T-cell (primary cell): ENCODE measurements around the gene WNK1. TPM values are rescaled to one million over a fixed set of nuclear protein-coding genes. Genes with fewer than 3 reads are reported as not detected.
"Not testable (repeated sequence)": the region's sequence is repeated elsewhere in the genome, so short reads cannot be mapped to it uniquely, and the experiment has no call there.

ENCODE experiments used
- ATAC-seq, 4 experiments: fragments of 200-7000 bp in 3 of 4; fragments of 150-1000 bp in 1 of 4; cut with Tn5 transposase; replicated peaks in 1 of 4; 1 replicate in 3 of 4; 2 replicates in 1 of 4; pipeline ENCODE4 v1.10.0; 2021; ENCODE audit warnings: moderate library complexity in 3 of 4, mild to moderate bottlenecking in 2 of 4, moderate number of reproducible peaks in 1 of 4
- CTCF ChIA-PET, 2 donors: fragments of 300-600 bp; sonication (Branson Sonifier 250); formaldehyde crosslinking; loops; one replicate each; lab custom pipeline; 2022; ENCODE audit warnings: antibody characterized with exemption in 2 of 2; lab: Charles Lee
- POLR2A ChIA-PET, 2 donors: fragments of 300-600 bp; sonication (Branson Sonifier 250); formaldehyde crosslinking; loops; one replicate each; lab custom pipeline; 2022; ENCODE audit warnings: antibody characterized with exemption in 2 of 2; lab: Charles Lee
- DNase-seq, 35 experiments: peaks; one replicate each; pipeline versions ENCODE4 v3.0.0 to v3.0.0-alpha.2; 2013 to 2023
- H3K27ac ChIP-seq: one replicate; pipeline ENCODE4 v1.5.1; 2013; ENCODE audit warnings: low read length
- H3K27me3 ChIP-seq, 2 experiments: replicated peaks in 1 of 2; 1 replicate in 1 of 2; 2 replicates in 1 of 2; pipeline versions ENCODE4 v1.6.1 to v1.7.0; 2013; ENCODE audit warnings: low read length in 1 of 2, mixed read lengths in 1 of 2; ENCODE audit not compliant: control insufficient read depth in 2 of 2, insufficient read depth in 2 of 2; ENCODE audit errors: extremely low read depth in 1 of 2
- H3K36me3 ChIP-seq, 2 donors: 1 replicate in 1 of 2; 2 replicates in 1 of 2; pipeline versions ENCODE4 v1.6.1 to v1.7.0; 2013; ENCODE audit warnings: low read length in 1 of 2; ENCODE audit not compliant: control insufficient read depth in 2 of 2, insufficient read depth in 1 of 2; ENCODE audit errors: extremely low read depth in 1 of 2
- H3K4me1 ChIP-seq, 2 experiments: 1 replicate in 1 of 2; 2 replicates in 1 of 2; pipeline versions ENCODE4 v1.6.1 to v1.7.0; 2013; ENCODE audit warnings: low read length in 2 of 2, mixed read lengths in 1 of 2; ENCODE audit not compliant: insufficient read depth in 2 of 2, control insufficient read depth in 1 of 2; ENCODE audit errors: extremely low read depth in 1 of 2
- H3K4me3 ChIP-seq, 2 donors: 1 replicate in 1 of 2; 2 replicates in 1 of 2; pipeline versions ENCODE4 v1.5.1 to v1.7.0; 2013; ENCODE audit warnings: mild to moderate bottlenecking in 2 of 2, low read length in 1 of 2, moderate library complexity in 1 of 2; ENCODE audit not compliant: control insufficient read depth in 1 of 2; ENCODE audit errors: extremely low read depth in 1 of 2
- H3K9me3 ChIP-seq: 2 replicates; pipeline ENCODE4 v1.7.0; 2013
- H3K27ac Mint-ChIP-seq, 2 donors: one replicate each; pipeline ENCODE4 v1.8.0; 2020 to 2021; ENCODE audit warnings: mild to moderate bottlenecking in 2 of 2, mixed read lengths in 2 of 2
- H3K27me3 Mint-ChIP-seq, 2 donors: one replicate each; pipeline ENCODE4 v1.8.0; 2021 to 2022; ENCODE audit warnings: mixed read lengths in 2 of 2
- H3K36me3 Mint-ChIP-seq: one replicate; pipeline ENCODE4 v1.8.0; 2021; ENCODE audit warnings: mixed read lengths
- H3K4me1 Mint-ChIP-seq, 3 donors: one replicate each; pipeline ENCODE4 v1.8.0; 2020 to 2022; ENCODE audit warnings: mixed read lengths in 3 of 3, mild to moderate bottlenecking in 1 of 3
- H3K4me3 Mint-ChIP-seq, 3 donors: one replicate each; pipeline ENCODE4 v1.8.0; 2020 to 2022; ENCODE audit warnings: mild to moderate bottlenecking in 3 of 3, mixed read lengths in 3 of 3, moderate library complexity in 3 of 3
- H3K9me3 Mint-ChIP-seq, 3 donors: one replicate each; pipeline ENCODE4 v1.8.0; 2020 to 2022; ENCODE audit warnings: mixed read lengths in 3 of 3
- WGBS: methylation state at CpG from one replicate; pipeline ENCODE4 v1.1.5; 2013; ENCODE audit warnings: missing lambda C conversion rate; ENCODE audit not compliant: insufficient coverage; 5-methylcytosine and 5-hydroxymethylcytosine counted together
- total RNA-seq, 35 experiments: library from RNA in 6 of 35; stranded (reverse) in 6 of 35; fragments of 120-200 nt in 1 of 35; gene quantifications; one replicate each; pipeline versions ENCODE4 v1.2.1 to v1.2.4 and lab custom pipeline; 2013 to 2026

WNK1 gene
- total RNA-seq, 5 donors from 2014 or later (not counting 1 experiment from before 2014, with no cell fraction given) = 168 to 287 (median 179) TPM

DNA sequence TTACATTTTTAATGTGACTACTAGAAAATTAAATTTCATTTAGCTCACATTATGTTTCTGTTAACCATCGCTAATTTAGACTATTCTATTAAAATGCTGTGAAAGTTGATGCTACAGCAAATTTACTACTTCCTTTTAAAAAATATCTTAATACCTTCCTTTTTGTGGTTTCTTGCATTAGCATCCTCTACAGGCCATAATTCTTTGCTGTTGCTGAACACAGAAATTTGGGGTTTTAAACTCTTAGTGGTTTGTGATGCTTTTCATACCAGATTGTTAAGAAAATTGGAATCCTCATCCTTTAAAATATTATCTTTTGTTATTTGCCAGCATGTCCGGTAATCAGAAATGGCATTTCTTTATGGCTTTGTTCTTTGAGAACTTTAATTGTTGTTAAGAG lies 18.1 kb downstream of the WNK1 start:
- Histone ChIP-seq H3K9me3 (no peaks in the 10 kb centered on the region), H3K4me3 (no peak overlapping the region), H3K27ac (no peak overlapping the region), H3K36me3 (no peaks in the 10 kb centered on the region), H3K27me3 (no peaks in the 10 kb centered on the region), H3K4me1 (peaks cover 22 to 37% of the 10 kb centered on the region in 2 experiments)
- POLR2A ChIA-PET = interaction anchor here in 1 of 2 donors (0.7 kb wide), 1 partner anchor 9 kb away, joined by 3 read pairs; no protein-coding TSS in a partner anchor
- ATAC-seq (peak in 1 of 4 experiments; percentile 52), DNase-seq (no peak)
- Mint-ChIP-seq H3K36me3 (peaks cover 2% of the 10 kb centered on the region), H3K27me3 (no peaks in the 10 kb centered on the region), H3K27ac (peak overlapping the region; percentile 5 to 44), H3K4me3 (no peak overlapping the region), H3K4me1 (peaks cover 80 to 87% (median 84%) of the 10 kb centered on the region in 3 donors), H3K9me3 (no peaks in the 10 kb centered on the region)
- CTCF ChIA-PET = interaction anchor here (0.5 to 1.2 kb wide), 5 partner anchors 20 to 107 kb away, joined by 3 to 4 read pairs (median 3); partner anchors contain the start of gene NINJ2 (in 1 of the 2)
- no CpG with 5 or more reads among the region's 2 CpGs for WGBS

DNA sequence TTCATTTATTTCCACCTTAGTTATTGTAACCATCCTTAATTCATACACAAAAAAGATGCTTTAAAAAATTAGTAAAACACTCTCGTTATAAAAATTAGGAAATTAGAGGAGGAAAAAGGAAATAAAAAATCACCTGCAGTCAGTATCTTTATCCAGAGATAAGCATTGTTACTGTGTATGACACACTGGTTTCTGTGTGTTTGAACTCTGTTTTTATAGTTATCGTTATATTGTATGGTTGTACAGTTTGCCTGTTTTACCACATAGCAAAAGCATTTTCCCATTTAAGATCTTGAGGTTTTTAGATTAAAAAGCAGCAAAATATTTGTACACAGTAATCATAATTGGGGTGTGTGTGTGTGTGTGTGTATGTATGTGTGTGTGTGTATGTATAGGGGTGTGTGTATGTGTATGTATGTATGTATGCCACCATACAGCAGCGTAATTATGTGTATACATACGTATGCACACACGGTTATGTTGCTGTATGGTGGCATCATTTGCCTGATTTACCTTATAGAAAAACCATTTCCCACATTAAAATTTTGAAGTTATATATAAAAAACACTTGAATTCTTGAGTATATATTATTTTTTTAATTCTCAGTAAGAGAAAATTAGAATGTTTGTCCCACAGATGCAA lies 19.8 kb downstream of the WNK1 start:
- no peak overlapping the region for H3K27ac ChIP-seq
- H3K27ac Mint-ChIP-seq = peak overlapping the region; percentile 34 to 81
- peaks cover 22 to 36% of the 10 kb centered on the region in 2 experiments for H3K4me1 ChIP-seq
- no peaks in the 10 kb centered on the region for H3K27me3 ChIP-seq
- no peak for ATAC-seq
- no peaks in the 10 kb centered on the region for H3K9me3 ChIP-seq
- peaks cover 5% of the 10 kb centered on the region for H3K36me3 Mint-ChIP-seq
- no peaks in the 10 kb centered on the region for H3K9me3 Mint-ChIP-seq
- no peaks in the 10 kb centered on the region for H3K36me3 ChIP-seq
- no peak overlapping the region for H3K4me3 ChIP-seq
- no peak for DNase-seq
- ChIA-PET CTCF (interaction anchor here in 1 of 2 donors (0.9 to 1.3 kb wide), 4 partner anchors 14 to 42 kb away, joined by 3 to 6 read pairs (median 4); no protein-coding TSS in a partner anchor), POLR2A (interaction anchor here (0.6 to 0.8 kb wide), 2 partner anchors 15 to 17 kb away, joined by 3 read pairs; no protein-coding TSS in a partner anchor)
- H3K4me3 Mint-ChIP-seq = no peak overlapping the region
- no peaks in the 10 kb centered on the region for H3K27me3 Mint-ChIP-seq
- peaks cover 89 to 94% (median 91%) of the 10 kb centered on the region in 3 donors for H3K4me1 Mint-ChIP-seq
- no CpG with 5 or more reads among the region's 5 CpGs for WGBS

DNA sequence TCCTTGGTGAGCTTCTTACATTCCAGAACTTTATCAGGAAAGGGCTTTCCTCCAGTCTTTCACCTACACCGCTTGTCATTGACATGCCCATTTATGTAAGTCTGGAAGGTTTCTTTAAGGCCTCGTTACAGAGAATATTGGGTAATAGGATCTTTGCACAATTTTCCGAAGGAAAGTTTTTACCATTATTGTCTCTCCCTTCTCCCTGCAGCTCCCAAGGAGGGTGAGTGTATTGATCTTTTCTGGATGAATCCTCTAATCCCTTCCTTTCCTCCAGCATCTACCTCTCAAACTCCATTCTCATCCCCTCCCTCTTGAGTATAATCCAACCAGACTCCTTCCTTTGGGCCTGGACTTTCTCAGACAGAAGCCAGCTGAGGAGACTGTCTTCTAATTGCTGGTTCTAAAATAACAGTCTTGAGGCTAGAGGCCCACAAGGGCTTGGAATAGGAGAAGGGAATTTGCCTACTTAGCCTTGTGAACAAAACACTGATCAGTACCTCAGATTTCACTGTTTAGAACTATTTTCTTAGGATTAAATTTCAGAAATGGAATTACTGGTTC lies 21.8 kb downstream of the WNK1 start:
- ATAC-seq (no peak), DNase-seq (no peak)
- Histone ChIP-seq H3K27me3 (no peaks in the 10 kb centered on the region), H3K4me1 (peaks cover 22 to 38% of the 10 kb centered on the region in 2 experiments), H3K27ac (peak overlapping the region; percentile 39), H3K4me3 (no peak overlapping the region), H3K9me3 (no peaks in the 10 kb centered on the region), H3K36me3 (no peaks in the 10 kb centered on the region)
- CTCF ChIA-PET = interaction anchor here in 1 of 2 donors (1.4 kb wide), 1 partner anchor 16 kb away, joined by 4 read pairs; no protein-coding TSS in a partner anchor
- Mint-ChIP-seq H3K36me3 (peaks cover 3% of the 10 kb centered on the region), H3K27me3 (no peaks in the 10 kb centered on the region), H3K27ac (peak overlapping the region; percentile 81), H3K4me1 (peaks cover 87 to 94% (median 90%) of the 10 kb centered on the region in 3 donors), H3K9me3 (no peaks in the 10 kb centered on the region), H3K4me3 (peak overlapping the region in 1 of 3 donors; percentile 6)
- WGBS = no CpG with 5 or more reads among the region's 3 CpGs
- POLR2A ChIA-PET = interaction anchor here in 1 of 2 donors (0.6 kb wide), 1 partner anchor 109 kb away, joined by 5 read pairs; no protein-coding TSS in a partner anchor

DNA sequence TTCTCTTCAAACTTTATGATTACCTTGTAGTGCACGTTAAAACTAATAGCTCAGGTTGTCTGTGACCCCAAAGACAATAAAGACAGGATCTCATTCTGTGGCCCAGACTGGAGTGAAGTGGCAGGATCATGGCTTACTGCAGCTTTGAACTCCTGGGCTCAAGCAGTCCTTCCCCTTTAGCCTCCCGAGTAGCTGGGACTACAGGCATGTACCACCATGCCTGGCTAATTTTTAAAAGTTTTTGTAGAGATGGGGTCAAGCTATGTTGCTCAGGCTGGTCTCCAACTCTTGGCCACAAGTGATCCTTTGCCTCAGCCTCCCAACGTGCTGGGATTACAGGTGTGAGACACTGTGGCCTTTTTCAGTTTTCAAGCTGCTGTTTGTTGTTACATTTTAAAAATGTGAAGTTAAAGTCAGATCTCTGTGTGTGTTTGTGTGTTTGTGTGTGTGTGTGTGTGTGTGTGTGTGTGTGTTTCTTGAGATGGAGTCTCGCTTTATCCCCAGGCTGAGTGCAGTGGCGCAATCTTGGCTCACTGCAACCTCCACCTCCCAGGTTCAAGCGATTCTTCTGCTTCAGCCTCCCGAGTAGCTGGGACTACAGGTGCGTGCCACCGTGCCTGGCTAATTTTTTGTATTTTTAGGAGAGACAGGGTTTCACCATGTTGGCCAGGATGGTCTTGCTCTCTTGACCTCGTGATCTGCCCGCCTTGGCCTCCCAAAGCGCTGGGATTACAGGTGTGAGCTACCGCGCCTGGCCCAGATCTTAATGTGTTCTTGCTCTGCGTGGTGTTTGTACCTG lies 23.8 kb downstream of the WNK1 start:
- peak overlapping the region; percentile 13 for H3K27ac ChIP-seq

DNA sequence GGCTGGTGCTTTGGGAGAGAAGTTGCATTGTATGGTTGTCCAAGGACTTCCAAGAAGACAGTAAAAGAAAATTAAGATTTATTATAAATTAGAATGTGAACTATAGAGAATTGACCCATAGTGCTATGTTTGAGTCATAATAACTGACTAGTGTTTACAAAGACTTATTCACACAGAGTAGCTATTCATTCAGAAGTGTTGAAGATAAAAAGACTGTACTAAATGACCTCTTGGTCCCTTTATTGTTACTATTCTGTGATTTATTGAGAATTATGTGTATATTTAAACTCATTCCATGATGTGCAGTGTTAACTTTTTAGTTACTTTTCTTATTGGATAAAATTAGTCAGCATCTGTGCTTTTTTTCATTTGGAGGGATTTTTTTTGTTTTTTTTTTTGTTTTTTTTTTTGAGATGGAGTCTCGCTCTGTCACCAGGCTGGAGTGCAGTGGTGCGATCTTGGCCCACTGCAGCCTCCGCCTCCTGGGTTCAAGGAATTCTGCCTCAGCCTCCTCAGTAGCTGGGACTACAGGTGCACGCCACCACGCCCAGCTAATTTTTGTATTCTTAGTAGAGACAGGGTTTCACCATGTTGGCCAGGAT lies 24.5 kb downstream of the WNK1 start:
- WGBS = 83% methylated on average over 3 of the region's 5 CpGs
- ChIA-PET POLR2A (interaction anchor here (1.2 to 2.4 kb wide), 4 partner anchors 9 to 26 kb away, joined by 3 to 12 read pairs (median 6); partner anchors contain the start of gene WNK1 (in 1 of the 2)), CTCF (interaction anchor here (0.7 to 2.5 kb wide), 11 partner anchors 9 to 207 kb away, joined by 3 to 16 read pairs (median 7); partner anchors contain the start of gene WNK1 (in 1 of the 2))
- not testable (repeated sequence) for H3K9me3 Mint-ChIP-seq, H3K27ac ChIP-seq, H3K27me3 Mint-ChIP-seq, H3K27me3 ChIP-seq, H3K9me3 ChIP-seq, DNase-seq, H3K36me3 ChIP-seq, H3K36me3 Mint-ChIP-seq, H3K4me3 ChIP-seq, ATAC-seq
- peak overlapping the region in 2 of 3 donors; percentile 13 to 19 for H3K4me3 Mint-ChIP-seq
- H3K27ac Mint-ChIP-seq = peak overlapping the region; percentile 67 to 88
- H3K4me1 Mint-ChIP-seq = peaks cover 88 to 95% (median 93%) of the 10 kb centered on the region in 3 donors
- H3K4me1 ChIP-seq = peaks cover 25 to 32% of the 10 kb centered on the region in 2 experiments

More for the DNA sequence above, 23.8 kb downstream of the WNK1 start:
- H3K27me3 Mint-ChIP-seq, H3K27me3 ChIP-seq, H3K36me3 ChIP-seq, H3K4me3 ChIP-seq, H3K36me3 Mint-ChIP-seq, DNase-seq, H3K9me3 Mint-ChIP-seq, H3K9me3 ChIP-seq, ATAC-seq: not testable (repeated sequence)
- H3K4me3 Mint-ChIP-seq = peak overlapping the region in 1 of 3 donors; percentile 25
- peak overlapping the region; percentile 85 to 88 for H3K27ac Mint-ChIP-seq
- H3K4me1 Mint-ChIP-seq = peaks cover 89 to 94% (median 94%) of the 10 kb centered on the region in 3 donors
- WGBS = 81% methylated on average over 4 of the region's 15 CpGs
- POLR2A ChIA-PET = interaction anchor here (0.6 to 2.4 kb wide), 4 partner anchors 9 to 25 kb away, joined by 3 to 12 read pairs (median 6); partner anchors contain the start of gene WNK1 (in 1 of the 2)
- peaks cover 25 to 30% of the 10 kb centered on the region in 2 experiments for H3K4me1 ChIP-seq
- CTCF ChIA-PET = interaction anchor here (0.5 to 2.5 kb wide), 11 partner anchors 10 to 1116 kb away, joined by 3 to 9 read pairs (median 3); no protein-coding TSS in a partner anchor
